ENCODE results near the gene SNRPD3.

GRCh38 chr22:24589518-24590030 lies 33.8 kb downstream of the SNRPD3 start:
- no peak for TF ChIP-seq POLR2A (IDR thresholded peaks at IDR 0.05)
- no peak for TF ChIP-seq CTCF (IDR thresholded peaks at IDR 0.05)
- no peak for TF ChIP-seq EP300 (IDR thresholded peaks at IDR 0.05)
